HepG2 (cell line): Measurements from ENCODE around the gene YIPF4. TPM values are rescaled to one million over a fixed set of nuclear protein-coding genes. Genes with fewer than 3 reads are reported as not detected.
A peak's percentile ranks its signal among the peaks of the same experiment; 100 is the strongest.

Experiments
- DZIP1 ChIP-seq: sonication (generic); formaldehyde crosslinking; IDR thresholded peaks from 2 replicates; pipeline ENCODE4 v1.5.0; 2020; ENCODE audit warnings: mild to moderate bottlenecking, missing genetic modification reagents
- EEA1 ChIP-seq: sonication (generic); formaldehyde crosslinking; IDR thresholded peaks from 2 replicates; pipeline ENCODE4 v1.5.1; 2020; ENCODE audit warnings: mild to moderate bottlenecking, missing genetic modification reagents, borderline replicate concordance
- HINFP ChIP-seq: sonication (generic); formaldehyde crosslinking; IDR thresholded peaks from 2 replicates; pipeline ENCODE4 v1.4.0; 2020; ENCODE audit warnings: low read depth, mild to moderate bottlenecking, missing genetic modification reagents
- KDM3A ChIP-seq: IDR thresholded peaks from 2 replicates; pipeline ENCODE4 v1.6.1; 2018; ENCODE audit warnings: low read depth, missing compliant biosample characterization
- KDM4B ChIP-seq: sonication (generic); formaldehyde crosslinking; IDR thresholded peaks from 2 replicates; pipeline ENCODE4 v1.4.0; 2020; ENCODE audit warnings: missing genetic modification reagents
- KDM6A ChIP-seq: IDR thresholded peaks from 2 replicates; pipeline ENCODE4 v1.6.1; 2016; ENCODE audit warnings: low read depth
- YEATS4 ChIP-seq: sonication (generic); formaldehyde crosslinking; IDR thresholded peaks from 2 replicates; pipeline ENCODE4 v1.4.0; 2020; ENCODE audit warnings: missing genetic modification reagents, borderline replicate concordance
- ZNF143 ChIP-seq: sonication (generic); formaldehyde crosslinking; IDR thresholded peaks from 2 replicates; pipeline ENCODE4 v1.4.0; 2020; ENCODE audit warnings: missing genetic modification reagents
- ZNF30 ChIP-seq: sonication (generic); formaldehyde crosslinking; IDR thresholded peaks from 2 replicates; pipeline ENCODE4 v1.5.0; 2020; ENCODE audit warnings: mild to moderate bottlenecking, missing genetic modification reagents
- ZNF317 ChIP-seq: sonication (generic); formaldehyde crosslinking; IDR thresholded peaks from 2 replicates; pipeline ENCODE4 v1.5.0; 2020; ENCODE audit warnings: mild to moderate bottlenecking, missing genetic modification reagents
- ZNF318 ChIP-seq: sonication (generic); formaldehyde crosslinking; IDR thresholded peaks from 2 replicates; pipeline ENCODE4 v1.4.0; 2020; ENCODE audit warnings: mild to moderate bottlenecking, missing genetic modification reagents
- ZNF589 ChIP-seq: sonication (generic); formaldehyde crosslinking; conservative IDR thresholded peaks from 2 replicates; pipeline ENCODE4 v1.8.0; 2022; ENCODE audit warnings: mild to moderate bottlenecking, moderate library complexity, missing genetic modification reagents
- ZNF841 ChIP-seq: sonication (generic); formaldehyde crosslinking; IDR thresholded peaks from 2 replicates; pipeline ENCODE4 v1.8.1; 2023; ENCODE audit warnings: missing genetic modification reagents, borderline replicate concordance
- ZSCAN5A ChIP-seq: sonication (generic); formaldehyde crosslinking; IDR thresholded peaks from 2 replicates; pipeline ENCODE4 v1.8.0; 2022; ENCODE audit warnings: mild to moderate bottlenecking, missing genetic modification reagents, borderline replicate concordance
- polyA plus RNA-seq, 8 experiments: library from polyadenylated mRNA; depleted of rRNA in 3 of 8; stranded (reverse) in 7 of 8; unstranded in 1 of 8; fragments of >200 nt; fragmentation: Illumina TruSeq in 4 of 8; extraction: Trizol in 4 of 8; gene quantifications; 2 replicates each; pipeline versions ENCODE4 v1.2.1 to v1.2.3, GENCODE V29; 2011 to 2016; ENCODE audit warnings: low read depth in 4 of 8, missing spikeins in 1 of 8, mixed read lengths in 1 of 8; ENCODE audit not compliant: insufficient read depth in 1 of 8
- total RNA-seq, 5 experiments: library from RNA; depleted of rRNA; stranded (reverse); fragments of >200 nt; fragmentation: Illumina TruSeq; extraction: Trizol; gene quantifications; 2 replicates each; pipeline ENCODE4 v1.2.3, GENCODE V29; 2016; ENCODE audit warnings: low read depth in 1 of 5

Gene YIPF4
- total and polyA plus RNA-seq, 2 of the 13 experiments (the other 11 are each of a cell fraction or from before 2014, with no cell fraction given) = 19.0 to 43.9 TPM

GRCh38 chr2:32357318-32358110, 79.8 kb downstream of the YIPF4 start (continued):
- TF ChIP-seq KDM6A (CRISPR knock-in tag) = no peak
- no peak; the same call in 1 of the 2 replicates for TF ChIP-seq ZNF143 (CRISPR knock-in tag)
- no peak for TF ChIP-seq ZSCAN5A
- TF ChIP-seq ZNF317 (CRISPR knock-in tag) = no peak
- no peak; the same call in 1 of the 2 replicates for TF ChIP-seq KDM3A (CRISPR knock-in tag)
- TF ChIP-seq ZNF841 (CRISPR knock-in tag) = 0 out of 2 replicates have a peak, but pooled peaks have one; percentile 3
- TF ChIP-seq YEATS4 (CRISPR knock-in tag) = no peak; the same call in 1 of the 2 replicates
- TF ChIP-seq ZNF318 (CRISPR knock-in tag) = peak; percentile 90; the same call in 1 of the 2 replicates
- TF ChIP-seq EEA1 = no peak; the same call in 1 of the 2 replicates
- TF ChIP-seq ZNF30 (CRISPR knock-in tag) = peak; percentile 97
- peak; percentile 83 for TF ChIP-seq HINFP (CRISPR knock-in tag)
- TF ChIP-seq ZNF589 (CRISPR knock-in tag) = no peak; the same call in 1 of the 2 replicates
- 0 out of 2 replicates have a peak, but pooled peaks have one; percentile 29 for TF ChIP-seq KDM4B (CRISPR knock-in tag)
- no peak for TF ChIP-seq DZIP1 (CRISPR knock-in tag)
